ENCODE data around the gene IGF2BP1.

GRCh38 chr17:48972749-48973097 lies 24.5 kb upstream of the IGF2BP1 start:
- no peak for TF ChIP-seq CTCF (IDR thresholded peaks at IDR 0.05; ENCODE audit: insufficient read depth, low read length)
- TF ChIP-seq REST (IDR thresholded peaks at IDR 0.05; ENCODE audit: insufficient replicate concordance, low read depth), result no peak
- TF ChIP-seq POLR2AphosphoS5 (IDR thresholded peaks at IDR 0.05; ENCODE audit: low read depth), result no peak
- no peak for TF ChIP-seq GABPA (IDR thresholded peaks at IDR 0.05; ENCODE audit: low read depth)
- TF ChIP-seq SPI1 (IDR thresholded peaks at IDR 0.05; ENCODE audit: borderline replicate concordance, low read depth), result no peak

All from HL-60 (cell line).